SK-MEL-5 (cell line): ENCODE data around the gene UBE2Q1. TPM values are rescaled to one million over a fixed set of nuclear protein-coding genes. Genes with fewer than 3 reads are reported as not detected.
"Not testable (repeated sequence)": the region's sequence is repeated elsewhere in the genome, so short reads cannot be mapped to it uniquely, and the experiment has no call there.

Experiments used
- DNase-seq: peaks from one replicate; pipeline ENCODE4 v3.0.0-alpha.2; 2016; ENCODE audit warnings: low read depth, low spot score
- in situ Hi-C: cut with HindIII; loops from 2 replicates; pipeline ENCODE4 v1.10.0; 2016; ENCODE audit warnings: low sequenced_read_pairs, high pct_unique_total_duplicates, low pct_unique_long_range_greater_than_20kb
- total RNA-seq: library from RNA; depleted of rRNA; stranded (reverse); fragments of >200 nt; shearing (Covaris generic); gene quantifications from 2 replicates; pipeline ENCODE4 v1.2.3, GENCODE V29; 2014

Gene UBE2Q1
- total RNA-seq, 1 experiment from 2014 or later, result 147 TPM

DNA sequence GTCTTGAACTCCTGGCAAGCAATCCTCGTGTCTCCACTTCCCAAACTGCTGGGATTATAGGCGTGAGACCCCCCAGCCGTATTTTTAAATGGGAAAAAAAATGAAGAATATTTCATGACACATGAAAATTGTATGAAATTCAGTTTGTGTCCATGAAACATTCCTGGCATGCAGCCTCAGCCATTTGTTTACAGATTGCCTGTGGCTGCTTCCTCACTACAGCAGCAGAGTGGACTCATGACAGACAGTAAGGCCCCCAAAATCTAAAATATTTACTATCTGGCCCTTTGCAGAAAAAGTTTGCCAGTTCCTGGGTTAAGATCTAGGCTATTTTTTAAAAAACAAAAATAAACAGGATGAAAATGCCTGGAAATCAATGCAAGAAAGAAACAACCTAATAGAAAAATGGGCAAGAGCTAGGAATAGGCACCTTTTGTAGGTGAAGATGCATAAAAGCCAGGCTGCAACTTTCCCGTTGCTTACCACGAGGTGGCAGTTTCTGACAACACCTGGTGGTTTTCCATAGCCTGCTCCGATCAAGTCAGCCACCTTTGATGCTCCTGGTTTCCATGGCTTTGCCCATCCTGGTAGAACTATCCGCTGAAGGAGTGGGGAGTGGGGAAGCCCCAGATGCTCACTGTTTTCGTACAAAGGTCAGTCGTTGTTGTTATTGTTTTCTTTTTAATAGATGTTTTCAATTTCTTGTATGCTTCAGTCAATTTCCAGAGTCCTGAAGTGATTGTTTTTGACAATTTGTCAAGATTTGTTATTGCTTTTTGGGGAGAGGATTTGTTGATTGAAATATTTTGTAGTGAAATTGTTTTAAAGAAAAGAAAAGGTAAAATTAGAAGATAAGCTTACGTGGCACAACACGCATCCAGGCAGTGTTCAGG, 24.3 kb downstream of the UBE2Q1 start:
- peak; percentile 76 for DNase-seq
- in situ Hi-C loops, result no loop called here

DNA sequence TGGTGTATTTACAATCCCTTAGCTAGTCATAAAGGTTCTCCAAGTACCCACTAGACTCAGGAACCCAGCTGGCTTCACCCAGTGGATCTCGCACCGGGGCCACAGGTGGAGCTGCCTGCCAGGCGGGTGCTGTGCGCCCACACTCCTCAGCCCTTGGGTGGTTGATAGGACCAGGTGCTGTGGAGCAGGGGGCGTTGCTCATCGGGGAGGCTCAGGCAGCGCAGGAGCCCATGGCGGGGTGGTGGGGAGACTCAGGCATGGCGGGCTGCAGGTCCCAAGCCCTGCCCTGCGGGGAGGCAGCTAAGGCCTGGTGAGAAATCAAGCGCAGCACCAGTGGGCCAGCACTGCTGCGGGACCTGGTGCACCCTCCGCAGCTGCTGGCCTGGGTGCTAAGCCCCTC, 26.5 kb downstream of the UBE2Q1 start:
- DNase-seq, in situ Hi-C loops: not testable (repeated sequence)

GRCh38 chr1:154529308-154529707, 29.2 kb downstream of the UBE2Q1 start:
- no peak for DNase-seq
- in situ Hi-C loops, result no loop called here

DNA sequence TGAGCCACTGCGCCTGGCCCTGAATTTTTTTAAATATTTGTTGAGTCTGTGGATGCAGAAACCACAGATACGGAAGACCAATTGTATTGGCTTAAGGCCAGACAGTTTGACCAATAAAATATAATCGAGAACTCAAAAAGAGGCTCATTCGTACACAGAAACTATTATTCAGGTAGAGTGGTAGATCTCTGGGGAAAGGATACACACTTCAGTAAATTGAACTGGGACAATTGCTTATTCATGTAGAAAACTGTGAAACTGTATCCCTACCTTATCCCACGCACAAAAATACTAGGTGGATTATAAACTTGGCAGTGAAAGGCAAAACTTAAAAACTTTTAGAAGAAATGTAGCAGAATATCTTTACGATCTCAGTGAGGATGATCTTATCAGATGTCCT, 31.3 kb downstream of the UBE2Q1 start:
- in situ Hi-C loops, result no loop called here
- peak; percentile 52 for DNase-seq

- in situ Hi-C loops, result no loop called here
- DNase-seq, result peak; percentile 88
These were observed 33.6 kb downstream of the UBE2Q1 start for GRCh38 chr1:154524881-154525280.

GRCh38 chr1:154521695-154522094, 36.8 kb downstream of the UBE2Q1 start:
- in situ Hi-C loops, result no loop called here
- DNase-seq, result no peak

DNA sequence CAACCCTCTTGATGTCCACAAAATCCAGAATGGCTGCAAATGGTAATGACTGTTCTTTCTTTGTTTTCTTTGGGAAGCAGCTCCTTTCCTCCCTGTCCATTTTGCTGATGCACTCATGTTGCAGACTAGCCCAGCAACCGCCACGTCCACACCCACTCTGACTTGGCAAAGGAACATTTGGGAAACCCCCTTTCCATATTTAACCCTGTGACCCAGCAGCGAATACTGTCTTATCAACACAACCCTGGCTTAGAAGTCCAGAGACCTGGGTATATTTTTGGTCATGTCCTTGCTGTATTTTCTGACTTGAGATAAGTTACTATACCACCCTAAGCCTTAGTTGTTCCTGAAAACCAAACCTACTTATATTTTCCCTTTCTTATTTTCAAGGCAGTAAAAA, 38.1 kb downstream of the UBE2Q1 start:
- in situ Hi-C loops, result no loop called here
- no peak for DNase-seq

DNA sequence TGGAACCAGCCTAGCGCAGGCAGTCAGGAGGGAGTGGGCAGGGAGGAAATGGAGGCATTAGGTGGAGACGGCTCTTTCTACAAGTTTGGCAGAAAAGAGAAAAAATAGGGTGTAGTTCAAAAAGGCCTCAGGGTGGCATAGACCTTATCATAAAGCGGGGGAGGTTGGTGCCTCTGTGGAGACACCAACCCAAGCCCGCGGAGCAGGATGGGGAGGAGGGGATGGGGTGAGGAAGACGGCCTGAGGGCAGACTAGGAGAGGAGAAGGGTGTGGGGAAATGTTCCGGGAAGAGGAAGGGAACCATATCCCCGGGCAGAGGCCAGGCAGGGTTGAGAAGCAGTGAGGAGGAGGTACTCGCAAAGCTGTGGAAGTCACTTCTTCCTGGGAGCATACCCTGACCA, 38.9 kb downstream of the UBE2Q1 start:
- DNase-seq, result no peak
- in situ Hi-C loops, result no loop called here

GRCh38 chr1:154517661-154518060, 40.8 kb downstream of the UBE2Q1 start:
- in situ Hi-C loops, result no loop called here

GRCh38 chr1:154514066-154514553, 44.4 kb downstream of the UBE2Q1 start:
- in situ Hi-C loops, result no loop called here
- DNase-seq, result no peak

More at GRCh38 chr1:154517661-154518060, 40.8 kb downstream of the UBE2Q1 start:
- DNase-seq, result no peak

DNA sequence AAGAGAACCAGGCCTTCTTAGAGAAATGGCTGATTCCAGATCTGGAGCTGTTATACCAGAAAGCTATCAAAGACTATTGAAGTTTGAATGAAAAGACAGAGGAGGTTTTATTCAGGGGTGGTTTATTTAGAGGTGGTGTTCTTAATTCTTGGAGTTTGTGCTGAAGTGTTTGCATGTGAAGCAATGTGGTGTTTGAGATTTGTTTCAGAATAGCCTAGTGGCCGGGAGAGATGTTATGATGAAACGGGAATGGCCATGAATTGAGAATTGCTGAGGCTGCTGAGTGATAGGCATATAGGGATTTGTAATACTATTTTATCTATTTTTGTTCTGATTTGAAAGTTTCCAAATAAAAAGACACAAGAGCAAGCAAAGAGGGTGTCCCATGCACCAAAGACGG, 45.7 kb downstream of the UBE2Q1 start:
- in situ Hi-C loops, result no loop called here
- no peak for DNase-seq

DNA sequence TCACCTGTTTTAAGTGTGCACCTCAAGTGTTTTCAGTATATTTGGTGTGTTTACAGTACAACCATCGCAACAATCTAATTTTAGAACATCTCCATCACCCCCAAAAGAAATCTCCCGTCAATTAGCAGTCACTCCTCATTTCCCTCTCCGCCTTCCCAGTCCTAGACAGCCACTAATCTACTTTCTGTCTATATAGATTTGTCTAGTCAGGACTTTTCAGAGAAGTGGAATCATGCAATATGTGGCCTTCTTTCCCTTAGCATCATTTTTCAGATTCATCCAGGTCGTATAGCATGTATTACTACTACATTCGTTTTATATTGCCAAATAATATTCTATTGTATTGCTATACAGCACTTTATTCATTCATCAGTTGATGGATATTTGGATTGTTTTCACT, 54.6 kb downstream of the UBE2Q1 start:
- in situ Hi-C loops, result no loop called here
- DNase-seq, result no peak

DNA sequence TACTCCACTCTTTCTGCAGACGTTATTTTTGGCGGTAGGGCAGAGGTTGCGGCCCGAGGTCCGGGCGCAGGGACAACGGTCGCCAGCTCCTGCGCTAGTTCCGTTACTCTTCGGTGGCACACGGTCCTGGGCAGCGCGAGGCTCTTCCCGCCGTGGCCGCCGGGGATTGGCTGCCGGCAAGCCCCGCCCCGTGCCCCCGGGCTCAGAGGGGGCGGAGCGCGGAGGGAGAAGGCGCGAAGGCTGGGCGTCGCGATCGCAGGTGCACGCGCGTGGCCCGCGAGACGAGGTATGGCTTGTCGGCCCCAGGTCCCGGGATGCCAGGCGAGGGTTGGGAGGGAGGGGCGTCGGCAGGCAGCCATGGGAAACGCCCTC, 55.7 kb downstream of the UBE2Q1 start:
- DNase-seq, result no peak
- in situ Hi-C loops, result no loop called here

DNA sequence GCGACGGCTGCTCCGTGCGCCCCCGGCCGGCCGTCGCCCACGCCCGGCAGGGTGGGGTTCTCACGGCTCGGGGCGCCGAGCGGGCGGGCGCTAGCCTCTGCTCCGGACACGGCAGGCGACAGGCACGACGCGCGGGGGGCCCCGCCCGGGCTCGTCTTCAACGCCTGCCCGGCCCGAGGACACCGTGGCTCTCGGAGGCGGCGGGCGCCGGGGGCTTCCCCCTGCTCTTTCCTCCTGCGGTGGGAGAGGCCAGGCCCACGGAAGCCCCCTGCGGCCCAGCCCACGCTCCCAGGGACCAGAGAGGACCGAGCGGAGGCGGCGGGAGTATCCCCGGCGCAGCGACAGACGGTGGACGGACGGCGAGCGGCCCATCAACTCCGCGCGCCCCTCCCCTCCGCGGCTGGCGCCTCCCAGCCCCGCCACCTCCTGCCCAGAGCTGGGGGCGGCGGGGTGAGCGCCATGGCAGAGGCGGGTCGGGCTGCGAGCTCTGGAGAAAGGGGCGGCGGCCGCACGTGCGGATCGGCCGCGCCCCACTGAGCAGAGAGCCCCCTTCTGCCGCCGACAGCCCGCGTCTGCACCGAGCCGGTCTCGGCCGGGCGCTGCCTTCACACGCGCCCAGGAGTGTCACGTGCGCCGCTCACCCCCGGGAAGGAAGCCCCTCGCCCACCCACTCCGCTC, 56.3 kb downstream of the UBE2Q1 start, which contains the start of the genes SHE and TDRD10:
Gene SHE (minus strand): TSS at position 347 of the 678 bp plus-strand sequence. CDS start 386 bp downstream, outside the sequence.
Gene TDRD10 (plus strand): TSS at position 154 of the 678 bp plus-strand sequence. CDS start 4,685 bp downstream, outside the sequence.
- in situ Hi-C loops, result no loop called here
- DNase-seq, result no peak

DNA sequence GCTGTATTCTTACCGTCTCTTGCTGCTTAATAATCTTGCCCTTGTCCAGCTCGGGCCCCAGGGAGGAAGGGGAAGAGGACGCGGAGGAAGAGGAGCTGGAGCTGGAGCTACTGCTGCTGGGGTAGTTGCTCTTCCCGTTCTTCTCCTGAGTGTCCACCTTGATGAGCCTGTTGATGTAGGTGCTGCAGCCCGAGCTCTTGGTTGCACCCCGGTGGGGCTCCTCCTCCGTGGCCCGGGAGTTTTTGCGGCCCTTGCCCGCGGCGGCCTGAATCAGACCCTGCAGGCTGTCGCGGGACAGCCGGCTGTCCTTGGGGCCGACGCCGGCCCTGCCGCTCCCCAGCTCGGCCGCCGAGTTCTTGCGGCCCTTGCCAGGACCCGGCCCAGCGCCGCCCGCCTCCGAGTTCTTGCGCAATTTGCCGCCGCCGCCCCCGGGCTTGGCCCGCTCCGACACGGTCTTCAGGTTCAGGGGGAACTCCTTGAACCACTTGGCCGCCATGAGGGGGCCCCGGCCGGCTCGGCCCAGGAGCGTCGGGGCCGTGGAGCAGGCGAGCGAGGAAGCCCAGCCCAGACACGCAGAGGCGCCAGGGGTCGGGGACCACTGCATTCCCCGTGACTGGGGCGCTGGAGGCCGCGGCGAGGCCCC, 56.9 kb downstream of the UBE2Q1 start:
- in situ Hi-C loops, result no loop called here
- no peak for DNase-seq

GRCh38 chr1:154500533-154500932, 57.9 kb downstream of the UBE2Q1 start:
- in situ Hi-C loops, result no loop called here
- no peak for DNase-seq

DNA sequence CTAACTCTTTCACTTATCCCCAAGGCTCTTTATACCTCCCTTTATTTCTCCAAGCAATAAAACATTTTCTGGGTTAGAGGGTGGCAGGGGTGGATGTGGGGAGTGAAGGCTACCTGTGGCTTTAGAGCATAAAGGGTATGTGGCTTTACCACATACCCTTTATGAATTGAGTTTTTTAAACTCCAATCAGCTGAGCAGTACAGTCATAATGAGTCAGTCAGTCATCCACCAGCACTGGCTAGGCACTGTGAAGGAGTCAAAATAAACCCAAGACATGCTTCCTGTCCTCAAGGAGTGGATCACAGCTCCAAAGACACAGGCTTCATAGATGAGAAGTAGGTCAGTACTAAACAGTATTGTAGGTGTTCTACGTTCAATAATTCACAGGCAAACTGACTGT, 59.0 kb downstream of the UBE2Q1 start:
- in situ Hi-C loops, result no loop called here
- peak; percentile 52 for DNase-seq
